Myometrial cell (primary cell): ENCODE data around the gene ATIC. TPM values are rescaled to one million over a fixed set of nuclear protein-coding genes. Genes with fewer than 3 reads are reported as not detected.

Experiments
- total RNA-seq: library from RNA; depleted of rRNA; stranded (reverse); fragments of >200 nt; gene quantifications from 2 replicates; pipeline ENCODE4 v1.2.3, GENCODE V29; 2015

ATIC gene
- total RNA-seq = 47.3 and 121 TPM in 2 replicates

GRCh38 chr2:215311625-215312396 lies at the start of gene ATIC:
TSS of gene ATIC (plus strand) at chr2:215312059. CDS start at chr2:215312143, 84 bp downstream.

Other genes starting within 250 kb of the ATIC start
- under 0.01 and 0.29 TPM in 2 replicates for gene ABCA12, start 173.4 kb upstream of the ATIC start, total RNA-seq
- 2,659 and 3,112 TPM in 2 replicates for gene FN1, start 124.0 kb downstream of the ATIC start, total RNA-seq